Femur (tissue), 1 donor: ENCODE results near the gene LCN15.
"Not testable (repeated sequence)": the region's sequence is repeated elsewhere in the genome, so short reads cannot be mapped to it uniquely, and the experiment has no call there.

Source experiments
- DNase-seq: peaks from one replicate; pipeline ENCODE4 v3.0.0-alpha.2; 2017

LCN15 gene

DNA sequence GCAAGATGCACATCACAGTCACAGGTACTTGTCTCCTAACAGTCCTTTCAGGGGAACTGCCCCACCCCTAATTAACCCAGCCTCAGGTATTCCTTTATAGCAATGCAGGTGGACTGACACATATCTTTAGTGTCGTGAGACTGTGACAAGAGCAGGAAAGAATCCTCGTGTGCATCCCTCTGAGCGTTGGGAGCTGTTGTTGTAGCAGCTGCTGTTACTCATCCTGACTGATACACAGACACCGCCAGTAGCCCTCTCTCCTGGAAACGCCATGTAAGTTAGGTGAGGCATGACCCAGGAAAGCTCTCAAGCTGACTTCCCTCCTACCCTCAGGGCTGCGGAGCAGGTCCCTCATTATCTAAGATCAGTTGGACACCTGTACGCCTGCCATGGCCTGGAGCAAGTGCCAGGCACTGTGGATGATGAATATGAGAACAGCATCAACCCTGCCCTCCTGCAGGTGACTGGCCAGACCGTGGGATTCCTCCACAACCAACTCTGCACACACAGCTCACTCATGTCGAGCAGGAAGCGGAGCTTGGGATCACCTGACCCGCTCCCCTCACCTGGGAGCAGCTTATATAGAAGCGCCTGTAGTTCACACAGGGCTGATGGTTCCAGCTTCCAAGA, 10.2 kb upstream of the LCN15 start:
- no peak for DNase-seq

DNA sequence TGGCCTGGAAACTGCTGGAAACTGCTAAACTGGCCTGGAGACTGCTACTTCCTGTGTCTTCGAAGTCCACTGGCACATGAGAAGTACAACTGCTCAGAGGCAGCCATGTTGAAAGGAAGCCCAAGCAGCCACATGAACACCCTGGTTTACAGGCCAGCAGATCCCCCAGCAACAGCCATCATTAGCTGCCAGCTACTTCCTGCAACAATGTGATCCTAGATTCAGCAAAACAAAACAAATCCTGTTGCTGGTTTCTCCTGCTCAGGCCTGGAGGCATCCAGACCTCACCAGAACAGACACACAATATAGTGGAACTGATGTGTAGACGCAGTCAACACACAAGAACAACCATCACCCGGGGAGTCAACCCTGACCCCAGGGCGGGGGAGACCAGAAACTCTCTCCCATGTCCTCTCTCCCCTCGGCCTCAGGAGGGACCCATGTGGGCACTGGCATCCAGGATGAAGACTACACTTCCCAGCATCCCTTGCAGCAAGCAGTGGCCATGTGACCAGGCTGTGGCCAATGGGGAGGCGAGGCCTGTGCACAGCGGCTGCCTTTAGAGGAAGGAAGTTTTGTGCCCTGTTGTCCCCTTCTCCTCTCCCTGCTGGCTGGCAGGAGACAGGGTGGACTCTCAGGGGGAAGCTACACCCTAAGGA, 9.2 kb upstream of the LCN15 start:
- DNase-seq, result no peak

DNA sequence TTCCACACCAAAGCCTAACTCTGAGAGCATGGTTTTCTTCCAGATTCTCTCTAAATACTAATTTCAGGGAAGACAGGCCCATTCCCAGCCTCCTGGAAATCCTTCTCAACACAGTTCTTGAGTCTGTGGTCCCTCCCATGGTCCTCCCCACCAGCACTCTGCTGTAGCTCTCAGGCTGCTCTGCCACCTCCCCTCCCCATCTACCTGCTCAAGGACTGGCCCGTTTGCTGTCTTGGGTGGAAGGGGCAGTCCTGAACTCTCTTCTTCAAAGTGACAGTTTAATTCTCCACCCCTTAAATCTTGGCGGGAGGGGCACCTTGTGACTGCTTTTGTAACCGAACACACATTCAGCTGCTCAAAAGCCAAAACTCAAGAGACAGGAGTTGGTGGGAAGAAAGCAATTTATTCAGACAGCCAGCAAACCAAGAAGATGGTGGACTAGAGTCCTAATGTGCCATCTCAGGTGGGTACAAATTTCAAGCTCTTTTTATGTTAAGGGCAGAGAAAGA, 7.6 kb upstream of the LCN15 start:
- no peak for DNase-seq

DNA sequence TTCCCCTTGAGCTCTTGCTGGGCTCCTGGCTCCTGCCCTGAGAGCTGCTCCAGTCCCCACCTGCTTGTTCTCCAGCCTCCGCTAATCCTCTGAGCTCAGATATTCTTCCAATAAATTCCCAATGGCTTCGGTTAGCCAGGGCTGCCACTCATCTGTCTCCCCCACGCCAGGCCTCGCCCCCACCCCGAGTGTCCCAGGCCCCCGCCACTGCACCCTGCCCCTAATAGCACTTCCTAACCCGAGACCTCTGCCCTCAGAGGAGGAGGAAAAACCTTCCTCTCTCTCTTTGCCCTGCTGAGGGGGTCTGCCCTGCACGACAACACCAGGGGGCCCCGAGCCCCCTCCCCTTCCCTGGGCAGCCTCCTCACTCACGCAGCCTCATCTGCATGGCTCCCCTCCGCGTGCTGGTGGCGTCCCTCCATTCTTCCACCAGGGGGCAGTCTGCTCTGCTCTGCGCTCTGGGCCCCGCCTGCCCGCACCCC, 5.4 kb upstream of the LCN15 start:
- no peak for DNase-seq

DNA sequence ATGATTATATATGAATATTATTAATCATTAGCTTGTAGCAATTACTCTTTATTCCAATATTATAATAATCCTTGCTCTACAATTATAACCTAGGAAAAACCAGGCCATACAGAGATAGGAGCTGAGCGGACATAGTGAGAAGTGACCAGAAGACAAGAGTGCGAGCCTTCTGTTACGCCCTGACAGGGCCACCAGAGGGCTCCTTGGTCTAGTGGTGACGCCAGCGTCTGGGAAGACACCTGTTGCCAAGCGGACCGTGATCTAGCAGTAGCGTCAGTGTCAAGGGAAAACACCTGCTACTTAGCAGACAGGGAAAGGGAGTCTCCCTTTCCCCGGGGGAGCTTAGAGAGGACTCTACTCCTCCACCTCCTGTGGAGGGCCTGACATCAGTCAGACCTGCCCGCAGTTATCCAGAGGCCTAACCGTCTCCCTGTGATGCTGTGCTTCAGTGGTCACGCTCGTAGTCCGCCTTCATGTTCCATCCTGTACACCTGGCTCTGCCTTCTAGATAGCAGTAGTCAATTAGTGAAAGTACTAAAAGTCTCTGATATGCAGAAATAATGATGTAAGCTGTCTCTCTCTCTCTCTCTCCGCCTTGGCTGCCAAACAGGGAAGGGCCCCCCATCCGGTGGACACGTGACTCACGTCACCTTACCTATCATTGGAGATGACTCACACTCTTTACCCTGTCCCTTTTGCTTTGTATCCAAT, 2.2 kb upstream of the LCN15 start:
- DNase-seq, result peak; percentile 65

DNA sequence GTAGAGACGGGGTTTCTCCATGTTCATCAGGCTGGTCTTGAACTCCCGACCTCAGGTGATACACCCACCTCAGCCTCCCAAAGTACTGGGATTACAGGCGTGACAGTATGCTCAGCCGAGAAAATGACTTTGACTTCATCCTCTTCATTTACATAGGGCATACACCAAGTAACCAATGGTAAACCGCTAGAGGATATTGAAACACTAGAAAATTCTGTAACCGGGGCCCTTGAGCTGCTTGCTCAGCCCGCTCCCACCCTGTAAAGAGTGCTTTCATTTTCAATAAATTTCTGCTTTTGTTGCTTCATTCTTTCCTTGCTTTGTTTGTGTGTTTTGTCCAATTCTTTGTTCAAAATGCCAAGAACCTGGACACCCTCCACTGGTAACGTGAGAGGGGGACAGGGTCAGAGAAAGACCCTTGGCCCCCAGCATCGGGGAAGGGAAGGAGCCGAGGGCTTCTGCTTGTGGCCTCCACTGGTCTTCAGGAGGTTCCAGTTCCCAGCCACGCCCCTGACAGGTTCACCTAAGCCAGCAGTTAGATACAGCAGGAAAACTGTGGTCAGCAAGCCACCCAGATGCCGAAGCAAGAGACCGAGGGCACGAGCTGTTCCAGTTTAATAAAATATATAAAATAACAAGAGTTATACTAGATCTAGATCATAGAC, 1.6 kb upstream of the LCN15 start:
- not testable (repeated sequence) for DNase-seq

DNA sequence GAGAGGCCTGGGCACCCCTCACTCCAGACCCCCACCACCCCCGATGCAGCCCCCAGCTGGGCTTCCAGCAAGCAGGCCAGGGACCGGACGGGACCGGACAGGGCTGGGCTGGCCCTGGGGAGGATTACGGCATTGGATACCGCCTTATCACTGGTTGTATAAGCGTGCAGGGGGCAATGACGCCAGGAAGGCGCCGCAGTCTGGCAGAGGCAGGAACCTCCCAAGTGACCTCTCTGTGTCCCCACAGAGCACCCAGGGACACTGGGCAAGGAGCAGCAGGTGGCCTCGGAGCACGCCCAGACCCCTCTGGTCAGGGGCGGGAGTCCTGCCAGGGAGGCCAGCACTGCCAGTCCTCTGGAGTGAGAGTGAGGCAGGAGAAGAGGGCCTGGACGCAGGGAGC, 723 bp upstream of the LCN15 start:
- no peak for DNase-seq

DNA sequence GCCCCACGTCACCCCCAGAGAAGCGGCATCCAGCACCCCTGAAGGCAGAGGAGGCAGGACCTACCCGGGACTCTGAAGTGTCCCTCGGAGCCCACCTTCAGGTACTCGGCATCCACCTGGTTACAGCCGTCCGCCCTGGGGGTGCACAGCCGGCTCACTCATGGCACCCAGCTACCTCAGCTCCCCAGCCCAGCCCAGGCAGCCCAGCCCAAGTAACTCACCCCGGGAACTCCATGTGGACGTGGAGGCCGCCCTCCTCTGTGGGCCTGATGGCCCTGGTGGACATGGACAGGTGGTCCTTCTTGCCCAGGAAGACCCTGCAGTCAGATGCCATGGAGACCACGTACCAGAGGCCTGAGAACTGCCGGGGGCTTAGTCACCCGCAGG, 676 bp downstream of the LCN15 start:
- no peak for DNase-seq

DNA sequence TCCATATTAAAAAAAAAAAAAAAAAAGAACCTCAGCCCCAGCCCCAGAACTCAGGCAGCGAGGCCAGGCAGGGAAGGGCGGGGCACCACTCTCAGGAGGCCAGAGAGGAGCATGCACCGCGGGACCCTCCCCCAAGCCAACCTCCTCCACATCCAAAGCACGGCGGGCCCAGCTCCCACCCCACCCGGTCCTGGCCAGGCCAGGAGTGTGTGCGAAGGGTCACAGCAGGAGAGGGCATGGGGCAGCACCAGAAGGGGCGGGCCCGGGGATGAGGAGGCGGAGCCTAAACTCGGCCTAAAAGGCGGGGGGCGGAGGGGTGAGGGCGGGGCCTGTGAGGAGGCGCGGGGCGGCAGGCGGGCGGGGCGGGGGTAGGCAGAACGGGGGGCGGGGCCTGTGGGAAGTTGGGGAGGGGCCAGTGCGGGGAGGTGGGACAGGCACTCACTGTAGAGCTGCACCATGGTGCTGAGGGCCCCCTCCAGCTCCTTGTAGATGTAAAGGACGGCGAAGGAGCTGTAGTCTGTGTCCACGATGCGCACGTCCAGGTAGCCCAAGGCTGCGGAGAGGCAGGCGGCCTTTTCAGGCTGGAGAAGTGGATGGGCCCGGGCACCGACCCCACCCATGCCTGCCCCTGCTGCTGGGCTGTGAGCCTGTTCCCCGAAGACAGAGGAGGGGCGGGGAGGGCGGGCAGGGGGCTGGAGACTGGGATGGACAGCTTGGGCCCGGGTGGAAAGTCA, 1.2 kb downstream of the LCN15 start:
- DNase-seq, result peak; percentile 58

DNA sequence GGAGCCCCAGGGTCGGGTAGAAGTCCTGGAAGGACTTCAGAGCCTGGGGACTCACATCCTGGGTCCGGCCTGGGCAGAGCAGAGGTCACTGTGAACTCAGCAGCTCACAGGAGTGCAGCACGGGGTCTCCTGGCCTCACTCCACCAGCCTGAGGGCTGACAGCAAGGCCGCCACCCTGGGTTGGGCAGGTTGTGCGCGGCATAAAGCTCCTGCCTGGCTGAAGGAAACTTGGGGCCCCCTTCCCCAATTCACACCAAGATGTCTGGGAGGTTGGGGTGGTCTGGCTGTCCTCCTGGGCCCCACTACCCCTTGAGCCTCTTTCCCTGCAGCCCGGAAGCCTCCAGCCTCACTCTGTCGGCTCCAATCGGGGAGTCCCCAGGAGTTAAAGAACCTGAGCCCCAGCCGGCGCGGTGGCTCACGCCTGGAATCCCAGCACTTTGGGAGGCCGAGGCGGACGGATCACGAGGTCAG, 2.1 kb downstream of the LCN15 start:
- no peak for DNase-seq

DNA sequence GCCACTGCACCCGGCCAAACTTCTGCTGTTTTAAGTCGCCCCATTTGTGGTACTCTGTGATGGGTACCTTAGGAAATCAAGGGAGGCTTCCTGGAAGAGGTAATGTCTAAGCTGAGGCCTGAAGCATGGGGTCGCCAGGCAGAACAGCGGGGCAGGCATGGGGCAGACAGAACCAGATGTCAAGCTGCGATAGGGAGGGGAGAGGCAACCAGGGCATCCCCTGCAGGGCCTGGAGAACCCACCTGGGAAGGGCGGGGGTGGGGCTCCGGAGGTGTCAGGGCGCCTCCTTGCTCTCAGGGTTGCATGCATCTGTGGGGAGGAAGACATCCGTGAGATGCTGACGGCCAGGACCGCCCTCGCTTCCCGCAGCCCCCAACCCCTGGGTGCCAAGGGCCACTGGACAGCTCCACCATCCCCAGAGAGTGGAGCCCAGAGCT, 2.8 kb downstream of the LCN15 start:
- DNase-seq, result peak; percentile 18

DNA sequence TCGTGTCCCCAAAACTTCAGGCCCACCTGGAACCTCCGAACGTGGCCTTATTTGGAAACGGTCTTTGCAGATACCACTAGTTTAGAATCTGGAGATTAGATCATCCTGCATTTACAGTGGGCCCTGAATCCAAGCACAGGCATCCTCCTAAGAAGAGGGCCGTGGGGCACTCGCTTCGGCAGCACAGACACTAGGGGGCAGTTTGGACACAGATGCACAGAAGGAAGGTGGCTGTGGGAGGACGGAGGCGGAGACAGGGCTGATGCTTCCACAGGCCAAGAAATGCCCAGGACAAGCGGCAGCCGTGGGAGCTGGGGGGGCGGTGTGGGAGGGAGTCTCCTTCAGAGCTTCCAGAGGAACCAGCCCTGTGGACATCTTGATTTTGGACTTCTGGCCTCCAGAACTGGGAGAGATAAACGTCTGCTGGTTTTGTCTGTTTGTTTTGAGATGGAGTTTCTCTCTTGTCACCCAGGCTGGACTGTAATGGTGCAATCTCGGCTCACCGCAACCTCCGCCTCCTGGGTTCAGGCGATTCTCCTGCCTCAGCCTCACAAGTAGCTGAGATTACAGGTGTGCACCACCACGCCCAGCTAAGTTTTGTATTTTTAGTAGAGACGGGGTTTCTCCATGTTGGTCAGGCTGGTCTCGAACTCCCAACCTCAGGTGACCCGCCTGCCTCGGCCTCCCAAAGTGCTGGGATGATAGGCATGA, 3.3 kb downstream of the LCN15 start:
- not testable (repeated sequence) for DNase-seq

DNA sequence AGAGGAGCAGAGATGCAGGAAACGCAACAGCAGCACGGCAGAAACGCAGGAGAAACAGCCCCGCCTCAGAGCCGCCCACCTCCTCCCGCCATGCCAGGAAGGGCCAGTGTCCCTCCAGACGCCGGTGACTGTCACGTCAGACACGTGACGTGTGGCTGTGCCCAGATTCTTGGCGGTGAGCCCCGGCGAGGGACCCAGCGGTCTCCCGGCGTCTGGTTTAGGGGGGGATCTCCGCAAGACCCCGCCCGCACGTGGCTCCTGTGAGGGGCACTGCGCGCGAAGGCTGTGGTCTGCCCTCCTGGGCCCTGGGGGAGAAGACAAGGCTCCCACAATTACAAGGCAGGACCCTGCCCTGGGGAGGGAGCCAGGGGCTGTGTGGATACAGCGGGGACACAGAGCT, 3.9 kb downstream of the LCN15 start:
- DNase-seq, result no peak

DNA sequence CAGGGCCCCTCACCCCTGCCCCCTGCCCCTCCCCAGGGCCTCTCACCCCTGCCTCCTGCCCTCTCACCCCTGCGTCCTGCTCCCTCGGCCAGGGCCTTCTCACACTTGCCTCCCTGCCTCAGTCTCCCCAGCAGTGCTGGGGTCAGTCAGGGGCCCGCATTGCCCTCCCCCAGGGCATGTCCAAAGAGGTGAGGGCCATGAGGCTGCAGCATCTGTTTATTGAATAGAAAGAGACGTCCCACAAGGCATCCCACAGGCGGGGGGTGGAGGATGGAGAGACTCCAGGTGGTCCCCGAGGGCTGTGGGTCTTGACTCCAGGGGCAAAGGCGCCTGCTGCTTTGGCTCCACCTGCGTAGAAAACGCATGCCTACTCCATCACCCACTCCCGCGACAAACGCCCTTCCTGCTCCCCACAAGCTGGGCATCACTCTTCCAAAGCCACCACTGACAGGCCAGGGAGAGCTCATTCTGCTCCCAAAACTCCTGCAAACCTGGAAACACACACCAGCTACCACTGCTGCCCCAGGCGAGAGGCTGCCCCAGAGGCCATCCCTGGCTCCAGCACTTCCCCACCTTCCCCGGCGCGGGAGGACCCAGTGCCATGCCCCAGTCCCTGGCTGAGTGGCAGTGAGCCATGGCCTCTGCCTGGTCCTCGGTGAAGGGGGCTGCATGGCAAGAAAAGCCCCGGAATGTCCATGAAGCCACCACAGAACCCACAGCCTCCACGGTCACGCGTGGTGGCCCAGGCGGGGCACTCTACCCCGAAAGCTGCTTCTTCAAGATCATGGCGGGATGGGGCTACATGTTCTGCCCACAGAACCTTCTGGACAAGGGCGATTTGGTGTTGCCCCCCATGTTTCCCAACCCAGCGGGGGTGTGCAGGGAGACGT, 4.6 kb downstream of the LCN15 start:
- DNase-seq, result peak; percentile 13

DNA sequence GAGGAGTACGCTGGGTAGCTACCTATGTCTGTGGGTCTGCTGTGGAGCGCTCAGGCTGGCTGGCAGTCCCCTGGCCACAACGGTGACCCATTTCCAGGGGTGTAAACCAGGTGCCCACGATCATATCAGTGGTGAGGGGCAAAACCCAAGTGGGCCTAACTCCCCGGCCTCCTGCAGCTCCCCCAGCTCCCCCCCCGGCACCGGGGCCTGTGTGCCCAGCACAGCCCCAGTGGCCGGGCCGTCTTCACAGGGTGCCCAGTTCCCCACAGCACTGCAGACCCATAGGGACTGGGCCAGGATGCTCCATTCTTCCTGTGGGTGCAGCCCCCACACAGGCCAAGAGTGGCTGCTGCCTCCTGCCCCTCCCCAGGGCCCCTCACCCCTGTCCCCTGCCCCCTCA, 5.3 kb downstream of the LCN15 start:
- peak; percentile 9 for DNase-seq

DNA sequence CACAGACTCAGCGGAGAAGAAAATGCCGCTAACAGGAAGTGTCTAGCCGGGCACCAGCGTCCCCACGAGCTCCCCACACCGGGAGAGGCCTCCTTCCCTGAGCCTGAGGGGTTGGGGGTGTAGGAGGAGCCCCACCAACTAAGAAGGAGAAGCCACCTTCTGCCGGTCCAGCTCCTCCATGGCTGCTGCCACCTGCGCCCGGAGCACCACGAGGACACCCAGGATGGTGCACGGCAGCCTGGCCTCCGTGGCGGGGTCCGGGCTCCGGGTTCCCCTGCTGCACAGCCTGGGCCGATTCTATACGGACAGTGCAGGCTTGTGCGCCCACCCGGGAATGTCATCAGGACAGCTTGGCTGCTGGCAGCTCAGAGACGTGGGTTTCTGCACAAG, 6.6 kb downstream of the LCN15 start:
- no peak for DNase-seq

DNA sequence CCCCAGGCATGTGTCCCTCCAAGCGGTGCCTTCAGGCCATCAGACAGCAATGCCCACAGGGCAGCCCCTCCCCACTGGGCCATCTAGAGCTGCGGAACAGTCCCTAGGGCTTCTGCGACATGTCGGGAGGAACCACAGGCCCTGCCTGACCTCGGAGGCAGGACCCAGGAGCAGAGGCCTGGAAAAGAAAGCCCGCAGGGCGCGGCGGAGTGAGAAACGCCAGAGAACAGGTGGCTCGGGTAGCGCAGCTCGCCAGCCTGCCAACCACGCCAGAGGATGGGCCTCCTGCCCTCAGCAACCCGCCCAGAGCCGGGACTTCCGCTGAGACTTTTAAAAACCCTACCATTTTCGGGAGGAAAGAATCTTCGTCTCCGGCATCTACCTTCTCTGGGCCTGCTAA, 7.0 kb downstream of the LCN15 start:
- no peak for DNase-seq

DNA sequence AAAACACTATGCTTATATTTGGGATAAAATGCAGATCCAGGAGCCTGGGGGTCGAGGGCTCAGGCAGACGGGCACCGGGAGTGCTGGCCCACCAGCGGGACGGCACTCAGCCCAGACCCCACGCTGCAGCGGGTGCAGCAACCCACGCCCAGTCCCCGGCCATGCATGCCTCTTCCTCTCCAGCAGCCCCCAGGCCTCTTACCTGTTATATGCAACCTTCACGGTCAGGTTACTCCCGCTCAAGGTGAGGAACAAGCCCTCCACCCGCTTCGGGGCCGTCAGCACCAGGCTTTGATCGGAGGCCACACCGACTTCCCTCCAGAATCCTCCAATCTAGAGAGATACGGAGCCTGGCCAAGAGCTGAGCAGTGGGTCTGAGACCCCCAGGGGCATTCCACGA, 7.5 kb downstream of the LCN15 start:
- DNase-seq, result no peak

DNA sequence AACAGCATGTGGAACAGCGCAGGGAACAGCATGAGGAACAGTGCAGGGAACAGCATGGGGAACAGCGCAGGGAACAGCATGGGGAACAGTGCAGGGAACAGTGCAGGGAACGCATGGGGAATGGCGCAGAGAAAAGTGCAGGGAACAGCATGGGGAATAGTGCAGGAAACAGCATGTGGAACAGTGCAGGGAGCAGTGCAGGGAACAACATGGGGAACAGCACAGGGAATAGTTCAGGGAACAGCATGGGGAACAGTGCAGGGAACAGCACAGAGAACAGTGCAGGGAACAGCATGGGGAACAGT, 8.2 kb downstream of the LCN15 start:
- no peak for DNase-seq

DNA sequence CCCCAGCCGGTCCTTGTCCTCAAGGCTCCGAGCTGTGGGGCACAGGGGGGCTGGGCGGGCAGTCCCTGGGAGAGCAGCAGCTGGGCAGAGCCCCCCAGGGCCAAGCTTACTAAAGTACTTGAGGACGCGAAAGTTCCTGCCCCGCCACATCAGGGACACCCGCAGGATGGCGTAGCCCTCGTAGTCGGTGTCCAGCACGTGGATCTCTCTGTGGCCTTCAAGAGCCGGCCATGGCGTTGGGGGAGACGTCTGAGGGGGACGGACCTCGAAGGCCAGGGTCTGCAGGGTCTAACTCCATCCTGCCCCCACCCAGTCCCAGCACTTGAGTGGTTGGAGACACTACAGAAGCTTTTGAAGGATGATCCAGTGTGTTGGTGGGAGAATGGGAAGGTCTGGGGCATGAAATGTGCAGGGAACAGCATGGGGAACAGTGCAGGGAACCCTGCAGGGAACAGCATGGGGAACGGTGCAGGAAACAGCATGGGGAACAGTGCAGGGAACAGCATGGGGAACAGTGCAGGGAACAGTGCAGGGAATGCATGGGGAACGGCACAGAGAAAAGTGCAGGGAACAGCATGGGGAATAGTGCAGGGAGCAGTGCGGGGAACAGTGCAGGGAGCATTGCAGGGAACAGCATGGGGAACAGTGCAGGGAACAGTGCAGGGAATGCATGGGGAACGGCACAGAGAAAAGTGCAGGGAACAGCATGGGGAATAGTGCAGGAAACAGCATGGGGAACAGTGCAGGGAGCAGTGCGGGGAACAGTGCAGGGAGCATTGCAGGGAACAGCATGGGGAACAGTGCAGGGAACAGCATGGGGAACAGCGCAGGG, 8.8 kb downstream of the LCN15 start:
- DNase-seq, result not testable (repeated sequence)
